ENCODE results near the gene TTLL3. TPM values are rescaled to one million over a fixed set of nuclear protein-coding genes. Genes with fewer than 3 reads are reported as not detected.

TTLL3 gene
- total and polyA plus RNA-seq, 2 of the 8 experiments (the other 6 are each of a cell fraction or from before 2014, with no cell fraction given): 5.9 to 8.9 TPM

- TF ChIP-seq CREB1 (IDR thresholded peaks at IDR 0.05) (no peak), CTBP2 (IDR thresholded peaks at IDR 0.05; ENCODE audit: borderline replicate concordance, insufficient read depth, insufficient read length, low read length) (no peak), SP1 (IDR thresholded peaks at IDR 0.05; ENCODE audit: low read depth, low read length) (no peak), NANOG (IDR thresholded peaks at IDR 0.05; ENCODE audit: insufficient read depth, low read depth, low read length, poor library complexity, severe bottlenecking) (no peak), E2F6 (IDR thresholded peaks at IDR 0.05) (no peak), SRF (IDR thresholded peaks at IDR 0.05; ENCODE audit: low read depth, low read length) (no peak), GABPA (IDR thresholded peaks at IDR 0.05; ENCODE audit: borderline replicate concordance, insufficient read depth, low read length) (no peak), POU5F1 (IDR thresholded peaks at IDR 0.05; ENCODE audit: low read depth, low read length) (no peak), FOSL1 (IDR thresholded peaks at IDR 0.05; ENCODE audit: insufficient read depth, low read depth, low read length) (no peak), ZNF274 (IDR thresholded peaks at IDR 0.05; ENCODE audit: borderline replicate concordance, extremely low read depth, low read length) (no peak), TEAD4 (IDR thresholded peaks at IDR 0.05; ENCODE audit: low read depth, low read length) (no peak), ATF3 (IDR thresholded peaks at IDR 0.05; ENCODE audit: insufficient read depth, low read depth, low read length) (no peak), MAFK (IDR thresholded peaks at IDR 0.05; ENCODE audit: low read depth, low read length) (no peak), CHD2 (IDR thresholded peaks at IDR 0.05; ENCODE audit: low read length) (no peak), HDAC2 (IDR thresholded peaks at IDR 0.05; ENCODE audit: borderline replicate concordance in 1 of 2, low read depth in 2 of 2, low read length in 2 of 2) (peak in 1 of 2 experiments; percentile 77; a peak in 1 of 4 replicates), HDAC6 (IDR thresholded peaks at IDR 0.05; ENCODE audit: low read depth, low read length) (no peak), CHD1 (IDR thresholded peaks at IDR 0.05; ENCODE audit: low read depth, low read length) (no peak), SAP30 (IDR thresholded peaks at IDR 0.05; ENCODE audit: insufficient read depth, insufficient replicate concordance, low read length) (no peak), POLR2A (IDR thresholded peaks at IDR 0.05; ENCODE audit: control extremely low read depth in 1 of 2, low read depth in 2 of 2, low read length in 2 of 2) (no peak), RFX5 (IDR thresholded peaks at IDR 0.05; ENCODE audit: borderline replicate concordance, low read depth, low read length) (no peak), EGR1 (IDR thresholded peaks at IDR 0.05; ENCODE audit: borderline replicate concordance, low read depth, low read length) (no peak)
These were observed 40.4 kb upstream of the TTLL3 start, which contains the start of gene CAMK1 (continued) for GRCh38 chr3:9769426-9770275.

Data from H1 (cell line).